CD1c-positive myeloid dendritic cell (primary cell): ENCODE results near the gene CCDC14.
"Not testable (repeated sequence)": the region's sequence is repeated elsewhere in the genome, so short reads cannot be mapped to it uniquely, and the experiment has no call there.

ENCODE experiments used
- DNase-seq: peaks from one replicate; pipeline ENCODE4 v3.0.0-alpha.2; 2016; ENCODE audit errors: extremely low spot score

CCDC14 gene

DNA sequence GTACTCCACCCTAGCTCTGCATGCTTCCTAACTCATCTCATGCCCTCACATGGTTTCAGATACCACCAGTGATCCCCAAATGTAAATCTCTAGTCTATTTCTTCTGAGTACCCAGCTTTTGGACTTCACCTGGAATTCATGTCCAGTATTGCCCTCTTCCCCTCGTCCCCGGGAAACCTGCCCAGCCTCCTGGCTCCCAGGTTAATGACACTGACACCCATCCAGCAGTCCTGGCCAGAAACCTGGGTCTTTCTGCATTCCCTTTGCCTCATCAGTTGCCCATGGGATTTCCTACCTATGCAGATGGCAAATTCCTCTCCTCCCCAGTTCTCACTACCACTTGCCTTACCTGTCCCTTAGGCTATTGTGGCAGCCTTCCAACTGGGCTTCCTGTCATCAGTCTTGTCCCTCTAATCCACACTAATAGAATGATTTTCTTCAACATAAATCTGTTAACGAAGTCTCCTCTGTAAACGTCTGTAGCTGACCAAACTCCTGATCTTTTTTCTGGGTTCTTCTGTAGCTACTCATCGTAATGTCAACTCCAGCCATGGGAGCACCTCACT, 61.6 kb downstream of the CCDC14 start:
- no peak for DNase-seq

DNA sequence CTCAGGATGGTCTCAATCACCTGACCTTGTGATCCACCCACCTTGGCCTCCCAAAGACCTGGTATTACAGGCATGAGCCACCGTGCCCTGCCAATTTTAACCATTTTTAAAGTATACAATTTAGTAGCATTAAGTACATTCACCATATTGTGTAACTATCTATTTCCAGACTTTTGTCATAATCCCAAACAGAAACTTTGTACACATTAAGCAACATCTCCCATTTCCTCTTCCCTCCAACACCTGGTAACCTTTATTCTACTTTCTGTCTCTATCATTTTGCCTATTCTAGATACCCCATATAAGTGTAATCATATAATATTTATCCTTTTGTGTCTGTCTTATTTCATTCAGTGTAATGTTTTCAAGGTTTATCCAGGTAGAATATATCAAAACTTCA, 68.0 kb downstream of the CCDC14 start:
- DNase-seq: no peak

DNA sequence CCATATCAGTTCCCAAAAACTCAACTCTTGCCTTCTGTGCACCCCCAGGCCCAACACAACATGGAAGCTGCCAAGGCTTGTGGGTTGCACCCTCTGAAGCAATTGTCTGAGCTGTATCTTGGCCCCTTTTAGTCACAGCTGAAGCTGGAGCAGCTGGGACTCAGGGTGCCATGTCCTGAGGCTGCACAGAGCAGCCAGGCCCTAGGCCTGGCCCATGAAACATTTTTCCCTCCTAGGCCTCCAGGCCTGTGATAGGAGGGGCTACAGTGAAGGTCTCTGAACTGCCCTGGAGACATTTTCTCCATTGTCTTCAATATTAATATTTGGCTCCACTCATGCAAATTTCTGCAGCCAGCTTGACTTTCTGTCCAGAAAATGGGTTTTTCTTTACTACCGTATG, 68.8 kb downstream of the CCDC14 start:
- DNase-seq: no peak

DNA sequence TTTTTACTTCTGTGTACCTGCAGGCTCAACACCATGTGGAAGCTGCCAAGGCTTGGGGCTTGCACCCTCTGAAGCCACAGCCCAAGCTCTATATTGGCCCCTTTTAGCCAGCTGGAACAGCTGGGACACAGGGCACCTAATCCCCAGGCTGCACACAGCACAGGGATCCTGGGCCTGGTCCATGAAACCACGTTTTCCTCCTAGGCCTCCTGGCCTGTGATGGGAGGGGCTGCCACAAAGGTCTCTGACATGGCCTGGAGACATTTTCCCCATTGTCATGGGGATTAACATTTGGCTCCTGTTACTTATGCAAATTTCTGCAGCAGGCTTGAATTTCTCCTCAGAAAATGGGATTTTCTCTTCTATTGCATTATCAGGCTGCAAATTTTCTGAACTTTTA, 70.0 kb downstream of the CCDC14 start:
- DNase-seq: not testable (repeated sequence)

GRCh38 chr3:123890162-123890561, 70.9 kb downstream of the CCDC14 start:
- not testable (repeated sequence) for DNase-seq

GRCh38 chr3:123884993-123885392, 76.0 kb downstream of the CCDC14 start:
- no peak for DNase-seq

DNA sequence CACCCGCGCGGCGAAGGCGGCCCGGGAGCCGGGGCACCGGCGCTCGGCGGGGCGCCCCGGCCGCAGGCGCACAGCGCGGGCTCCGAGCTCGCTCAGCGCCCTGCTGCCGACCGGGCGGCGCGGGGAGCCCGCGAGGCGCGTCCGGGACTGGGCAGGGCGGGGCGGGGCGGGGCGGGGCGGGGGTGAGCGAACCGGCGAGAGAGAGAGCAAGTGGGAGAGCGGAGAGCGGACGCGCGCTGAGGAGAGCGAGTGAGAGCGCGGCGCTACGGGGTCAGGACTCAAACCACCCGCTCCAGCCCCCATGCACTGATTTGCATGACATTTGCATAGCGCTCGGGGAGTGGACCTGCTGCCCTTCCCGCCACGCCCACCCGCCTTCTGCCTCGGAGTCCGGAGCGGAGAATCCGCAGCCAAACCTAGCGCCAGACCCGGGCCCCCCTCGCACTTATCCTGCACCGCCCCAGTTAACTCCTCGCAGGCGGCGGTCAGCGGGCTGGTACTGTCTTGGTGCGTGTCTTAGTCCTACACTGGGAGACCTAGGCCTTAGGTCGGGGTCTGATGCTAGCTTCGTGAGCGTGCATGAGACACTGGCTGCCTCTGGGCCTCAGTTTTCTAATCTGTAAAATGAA, 76.7 kb downstream of the CCDC14 start, which contains the start of gene MYLK:
TSS of gene MYLK (minus strand) at position 130 of the 629 bp plus-strand sequence. CDS start 90,491 bp downstream, outside the sequence.
- DNase-seq: peak; percentile 68

DNA sequence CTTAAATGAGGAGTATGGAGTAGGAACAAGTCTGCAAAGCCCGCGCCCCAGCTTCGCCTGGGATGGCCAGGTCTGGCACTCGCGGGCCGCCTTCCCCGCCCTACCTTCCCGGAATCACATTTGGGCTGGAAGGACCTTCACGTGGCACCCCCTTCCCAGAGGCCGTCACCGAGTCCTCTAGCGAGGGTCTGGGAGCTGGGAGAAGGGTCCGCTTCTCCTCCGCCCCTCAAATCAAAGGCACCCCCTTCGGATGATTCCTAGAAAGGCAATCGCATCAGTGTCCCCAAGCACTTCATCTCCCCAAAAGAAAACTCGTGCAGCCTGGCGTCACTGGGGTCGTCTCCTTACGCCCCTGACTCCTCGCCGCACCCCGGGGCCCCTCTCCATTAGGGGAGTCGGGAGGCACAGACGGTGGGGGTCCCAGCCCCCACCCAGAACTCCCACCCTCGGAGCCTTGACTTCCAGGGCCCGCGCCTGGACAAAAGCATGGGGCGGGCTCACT, 77.3 kb downstream of the CCDC14 start:
- no peak for DNase-seq

DNA sequence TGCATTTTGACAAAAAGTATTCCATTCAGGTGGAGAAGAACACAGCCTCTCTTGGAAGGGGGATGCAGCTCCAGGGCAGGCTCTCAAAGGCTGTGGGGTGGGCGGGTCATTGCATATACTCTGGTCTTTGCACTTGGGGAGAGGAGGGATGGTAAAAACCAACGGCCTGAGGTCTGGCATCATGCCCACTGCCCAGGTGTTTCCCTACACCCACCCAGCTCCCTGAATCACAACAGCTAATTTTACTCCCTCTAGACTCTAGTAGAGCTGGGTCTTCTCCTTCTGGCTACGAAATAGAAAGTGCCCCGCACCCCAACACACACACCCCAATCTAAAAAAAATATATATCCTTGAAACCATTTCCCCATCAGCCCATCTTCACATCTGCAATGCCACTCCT, 77.9 kb downstream of the CCDC14 start:
- DNase-seq: no peak

DNA sequence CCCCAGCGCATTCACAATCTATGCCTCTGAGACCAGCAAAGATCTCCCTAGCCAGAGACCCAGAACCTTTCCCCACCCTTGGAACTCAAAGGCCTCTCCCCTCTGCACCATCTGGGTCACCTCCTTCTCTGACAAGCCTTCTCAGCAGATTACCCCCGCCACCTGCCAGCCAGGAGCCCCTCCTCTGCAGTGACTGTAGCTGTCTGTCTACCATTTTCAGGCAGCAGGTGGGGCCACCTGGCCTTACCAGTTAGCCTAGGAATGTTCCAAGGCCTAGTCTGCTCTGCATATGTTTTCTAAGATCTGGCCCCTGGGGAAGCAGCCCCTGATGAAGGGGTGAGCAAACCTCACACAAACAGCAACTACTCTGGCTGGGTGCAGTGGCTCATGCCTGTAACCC, 79.3 kb downstream of the CCDC14 start:
- DNase-seq: no peak

DNA sequence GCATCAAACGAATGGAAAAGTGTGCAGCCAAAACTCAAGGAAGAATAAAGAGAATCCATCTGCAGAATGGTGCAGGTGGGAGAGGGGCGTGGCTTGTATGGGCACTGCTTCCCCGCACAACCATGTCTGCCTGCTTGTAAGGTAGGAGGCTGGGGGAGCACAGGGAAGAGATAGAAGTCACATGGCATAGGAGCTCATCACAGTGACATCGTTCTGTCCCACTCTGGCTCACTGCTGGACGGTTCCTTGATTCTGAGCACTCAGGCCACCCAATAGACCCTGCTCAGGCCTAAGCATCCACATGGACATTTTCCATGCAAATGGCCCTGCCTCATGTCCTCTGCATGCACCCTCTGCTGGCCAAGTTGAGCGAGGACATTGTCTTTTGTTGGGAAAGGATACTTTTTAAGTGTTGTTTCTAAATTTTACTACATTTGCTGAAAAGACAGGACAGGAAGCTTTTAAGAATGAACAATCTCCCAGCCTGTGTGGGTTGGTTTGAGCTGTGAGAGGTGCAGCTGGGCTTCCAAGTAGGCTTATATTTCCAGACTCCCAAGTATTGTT, 79.9 kb downstream of the CCDC14 start:
- no peak for DNase-seq

DNA sequence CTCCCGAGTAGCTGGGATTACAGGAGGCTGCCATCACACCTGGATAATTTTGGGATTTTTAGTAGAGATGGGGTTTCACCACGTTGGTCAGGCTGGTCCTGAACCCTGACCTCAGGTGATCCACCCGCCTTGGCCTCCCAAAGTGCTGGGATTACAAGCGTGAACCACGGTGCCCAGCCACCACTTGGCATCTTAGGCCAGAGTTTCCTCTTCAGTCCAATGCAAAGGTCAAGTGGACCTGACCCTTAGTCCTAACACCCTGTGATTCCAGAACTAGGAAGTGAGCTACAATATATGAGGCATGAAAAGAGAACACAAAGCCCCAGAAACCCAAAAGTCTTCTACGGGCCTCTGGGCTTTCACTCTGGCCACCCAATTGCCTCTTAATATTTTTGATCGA, 82.2 kb downstream of the CCDC14 start:
- DNase-seq: no peak

DNA sequence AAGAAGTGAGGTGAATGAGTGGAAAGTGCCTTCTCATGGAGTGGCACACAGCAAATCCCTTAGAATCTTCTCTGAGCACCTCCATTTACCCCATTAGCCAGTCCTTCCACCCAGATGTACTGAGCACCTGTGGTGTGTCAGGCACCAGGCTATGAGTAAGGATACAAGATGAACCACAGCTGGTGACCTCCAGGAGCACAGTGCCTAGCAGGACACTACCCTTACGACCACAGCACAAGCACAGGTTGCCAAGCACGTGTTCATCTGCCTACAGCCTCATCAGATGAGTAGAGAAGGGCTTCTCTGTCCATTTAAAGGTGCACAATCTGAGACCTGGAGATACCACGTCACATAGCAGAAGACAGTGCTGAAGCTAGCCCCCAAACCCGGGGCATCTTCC, 83.1 kb downstream of the CCDC14 start:
- no peak for DNase-seq

- no peak for DNase-seq
Measured at GRCh38 chr3:123877466-123877865, 83.6 kb downstream of the CCDC14 start.

- DNase-seq: no peak
Measured at GRCh38 chr3:123876858-123877257, 84.2 kb downstream of the CCDC14 start.

GRCh38 chr3:123872621-123873020, 88.4 kb downstream of the CCDC14 start:
- no peak for DNase-seq

GRCh38 chr3:123871946-123872345, 89.1 kb downstream of the CCDC14 start:
- no peak for DNase-seq

GRCh38 chr3:123870033-123870432, 91.0 kb downstream of the CCDC14 start:
- no peak for DNase-seq

- no peak for DNase-seq
Measured at GRCh38 chr3:123869165-123869564, 91.9 kb downstream of the CCDC14 start.

DNA sequence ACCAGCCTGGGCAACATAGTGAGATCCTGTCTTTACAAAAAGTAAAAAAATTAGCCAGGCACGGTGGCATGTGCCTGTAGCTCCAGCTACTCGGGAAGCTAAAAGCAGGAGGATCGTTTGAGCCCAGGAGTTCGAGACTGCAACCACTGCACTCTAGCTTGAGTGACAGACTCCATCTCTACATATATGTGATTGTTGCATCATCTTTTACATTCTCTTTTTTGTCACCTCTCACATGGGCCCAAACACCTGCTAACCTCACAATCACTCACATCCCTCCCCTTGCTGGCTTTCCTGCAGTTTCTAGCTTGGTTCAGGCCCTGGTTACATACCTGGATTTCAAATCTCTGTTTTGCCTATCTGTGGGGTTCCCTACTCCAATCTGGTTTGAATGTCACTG, 96.3 kb downstream of the CCDC14 start:
- no peak for DNase-seq
